GM20431 (cell line): ENCODE results near the gene MLLT10.

Experiments
- in situ Hi-C: fragments of 300-500 bp; cut with MseI, MboI; formaldehyde crosslinking; loops from one replicate; pipeline ENCODE4 v1.15.0; 2020; ENCODE audit warnings: low sequenced_read_pairs; ENCODE audit not compliant: unreplicated experiment

Gene MLLT10

DNA sequence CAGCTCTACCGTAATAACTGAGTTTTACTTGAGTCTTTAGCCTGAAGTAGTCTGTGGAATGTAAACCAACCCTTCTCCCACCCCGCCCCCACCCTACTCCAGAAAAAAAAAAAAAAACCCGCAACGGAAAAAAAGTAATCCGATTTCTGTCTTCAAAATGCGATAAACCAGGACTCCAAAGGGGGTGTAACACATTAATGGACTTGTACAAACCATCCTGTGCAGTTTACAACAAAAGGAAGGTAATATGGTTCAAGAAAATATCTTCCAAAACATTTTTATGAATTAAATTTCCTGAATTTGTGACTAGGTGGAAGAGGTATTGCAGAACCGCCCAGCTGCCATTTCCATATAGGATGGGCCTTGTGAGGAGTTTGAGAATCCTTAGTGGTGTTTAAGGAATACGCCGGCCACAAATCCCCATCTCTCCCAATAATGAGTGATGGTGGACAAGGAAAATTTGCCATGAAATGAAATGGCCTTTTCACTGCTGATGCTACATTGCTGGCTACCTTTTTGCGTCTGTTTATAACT lies 19.1 kb upstream of the MLLT10 start:
- in situ Hi-C loops = no loop called here

DNA sequence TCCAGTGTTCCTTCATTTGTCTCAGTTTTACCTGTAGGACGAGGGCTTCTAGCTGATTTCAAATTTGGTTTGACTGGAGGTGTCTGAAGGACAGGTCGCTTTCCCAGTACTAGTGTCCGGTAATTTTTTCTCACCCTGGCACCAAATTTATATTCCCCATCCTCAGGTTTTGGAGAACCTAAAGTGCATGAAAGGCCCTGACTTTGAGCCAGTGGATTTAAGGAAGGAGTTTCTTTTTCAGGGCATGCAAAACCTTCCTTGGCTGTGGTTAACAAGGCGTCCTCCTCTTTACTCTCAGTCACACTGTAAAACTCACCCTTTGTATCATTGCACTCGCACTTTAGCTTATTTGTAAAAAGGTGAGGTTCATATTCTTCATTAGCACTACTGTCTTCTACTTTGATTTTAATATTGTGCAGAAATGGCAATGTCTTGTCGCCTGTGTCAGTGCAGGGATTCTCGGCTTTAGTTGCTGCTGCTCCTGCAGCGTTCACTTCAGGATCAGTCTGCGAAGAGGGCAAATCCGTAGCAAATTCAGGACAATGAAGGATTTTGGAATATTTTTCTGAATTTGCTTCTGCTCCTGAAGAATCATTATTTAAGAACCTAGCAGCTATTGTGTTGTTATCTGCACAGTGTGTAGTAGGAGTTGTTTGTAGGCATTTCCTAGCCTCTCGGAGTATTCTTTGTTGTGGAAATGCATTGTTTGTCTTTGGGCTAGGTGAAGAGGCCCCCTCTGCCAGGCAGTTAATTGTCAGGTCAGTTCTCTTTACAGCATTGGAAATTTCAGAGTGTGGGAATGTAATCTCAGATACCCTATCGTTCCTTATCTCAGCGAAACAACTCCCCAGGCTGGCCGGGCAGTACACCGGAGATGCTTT lies 18.4 kb upstream of the MLLT10 start:
- in situ Hi-C loops = no loop called here

DNA sequence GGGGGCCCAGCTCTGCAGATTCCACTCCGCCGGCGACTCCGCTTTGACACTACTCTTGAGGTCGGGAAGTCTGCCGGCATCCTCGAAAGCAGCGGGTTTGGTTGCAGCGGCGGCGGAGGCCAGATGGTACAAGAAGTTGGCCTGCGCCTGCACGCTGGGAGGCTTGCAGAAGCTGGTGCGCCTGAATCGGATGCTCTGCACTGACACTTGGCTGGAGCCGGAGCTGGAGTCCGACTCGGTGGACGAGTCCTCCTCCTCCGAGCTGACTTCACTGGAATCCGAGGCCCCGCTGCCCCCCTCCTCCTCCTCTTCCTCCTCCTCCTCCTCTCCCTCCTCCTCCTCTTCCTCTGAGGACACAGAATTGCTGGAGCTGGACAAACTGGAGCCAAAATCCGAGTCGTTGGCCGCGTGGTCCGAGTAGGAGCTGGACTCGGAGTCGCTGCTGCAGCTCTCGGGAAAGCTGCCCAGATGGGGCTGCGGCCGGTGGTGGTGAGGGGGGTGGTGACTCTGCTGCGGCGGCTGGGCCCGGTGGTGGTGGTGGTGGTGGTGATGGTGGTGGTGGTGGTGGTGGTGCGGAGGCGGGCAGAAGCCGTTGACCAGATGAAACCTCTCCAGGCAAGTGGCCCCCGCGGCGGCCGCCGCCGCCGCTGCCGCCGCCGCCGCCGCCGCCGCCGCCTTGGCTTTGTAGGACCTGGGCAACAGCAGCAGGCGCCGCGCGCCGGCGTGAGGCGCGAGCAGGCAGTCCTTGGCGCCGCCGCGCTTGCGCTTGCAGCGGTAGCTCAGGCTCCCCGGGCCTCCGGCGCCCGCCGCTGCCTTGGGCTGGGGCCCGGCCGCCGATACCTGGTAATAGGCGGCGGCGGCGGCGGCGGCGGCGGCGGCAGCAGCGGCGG lies 17.5 kb upstream of the MLLT10 start:
- in situ Hi-C loops = no loop called here

DNA sequence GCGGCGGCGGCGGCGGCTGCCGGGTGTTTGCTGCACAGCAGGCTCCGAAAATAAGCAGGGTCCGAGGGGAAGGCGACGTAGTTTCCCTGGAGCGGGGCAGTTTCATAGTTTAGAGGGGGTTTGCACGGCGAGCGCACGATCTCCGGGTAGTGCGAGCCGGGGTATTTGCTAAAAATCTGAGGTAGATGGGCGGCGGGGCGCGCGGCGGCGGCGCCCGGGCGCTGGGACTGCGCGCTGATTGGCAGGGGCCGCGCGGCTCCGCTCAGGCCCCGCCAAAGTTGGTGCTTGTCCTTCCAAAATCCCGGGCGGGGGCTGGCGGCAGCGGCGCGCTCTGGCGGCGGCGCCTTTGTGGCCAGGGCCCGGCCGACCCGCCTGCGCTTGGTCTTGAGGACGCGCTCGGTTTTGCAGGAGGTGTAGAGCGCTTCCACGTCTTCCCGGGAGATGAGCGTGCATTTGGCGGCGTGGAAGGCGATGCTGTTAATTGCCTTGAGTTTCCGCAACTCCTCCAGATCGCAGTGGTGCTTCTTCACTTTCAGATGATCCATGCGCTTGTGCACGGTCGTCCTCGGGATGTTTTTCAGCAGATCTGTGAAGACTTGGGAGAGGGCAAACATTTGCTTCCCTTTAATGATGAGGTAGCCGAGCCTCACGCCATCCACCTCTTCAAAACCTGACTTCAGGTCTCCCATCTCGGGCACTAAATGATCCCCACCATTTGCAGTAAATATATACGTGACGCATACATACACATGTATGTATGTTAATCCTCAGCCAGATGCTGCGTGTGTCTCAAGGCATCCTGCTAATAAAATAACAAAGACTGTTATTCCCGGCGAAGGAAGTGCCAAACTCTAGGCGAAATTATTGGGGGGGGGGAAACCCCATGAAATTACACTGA lies 16.6 kb upstream of the MLLT10 start:
- in situ Hi-C loops = no loop called here

DNA sequence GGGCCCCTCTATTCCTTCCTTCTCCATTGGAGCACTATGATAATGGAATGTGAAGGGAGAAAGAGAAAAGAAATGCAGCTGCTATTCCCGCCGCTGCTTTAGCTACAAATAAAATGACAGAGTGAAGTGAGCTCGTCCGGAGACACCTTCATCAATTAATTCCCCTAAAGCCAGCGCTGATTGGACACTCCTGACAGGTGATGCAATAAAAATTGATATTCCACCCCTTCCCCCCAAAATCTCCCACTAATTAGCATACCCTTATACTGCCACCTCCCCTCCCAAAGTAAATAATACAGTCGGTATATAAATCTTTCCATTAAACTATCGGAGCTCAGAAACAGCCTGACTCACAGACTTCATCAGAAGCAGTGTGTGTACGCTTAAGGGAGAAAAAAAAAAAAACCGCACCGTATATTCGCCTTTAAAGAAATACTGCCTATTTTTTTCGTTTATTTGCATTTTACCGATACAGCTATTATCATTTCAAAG lies 15.8 kb upstream of the MLLT10 start:
- in situ Hi-C loops = no loop called here

DNA sequence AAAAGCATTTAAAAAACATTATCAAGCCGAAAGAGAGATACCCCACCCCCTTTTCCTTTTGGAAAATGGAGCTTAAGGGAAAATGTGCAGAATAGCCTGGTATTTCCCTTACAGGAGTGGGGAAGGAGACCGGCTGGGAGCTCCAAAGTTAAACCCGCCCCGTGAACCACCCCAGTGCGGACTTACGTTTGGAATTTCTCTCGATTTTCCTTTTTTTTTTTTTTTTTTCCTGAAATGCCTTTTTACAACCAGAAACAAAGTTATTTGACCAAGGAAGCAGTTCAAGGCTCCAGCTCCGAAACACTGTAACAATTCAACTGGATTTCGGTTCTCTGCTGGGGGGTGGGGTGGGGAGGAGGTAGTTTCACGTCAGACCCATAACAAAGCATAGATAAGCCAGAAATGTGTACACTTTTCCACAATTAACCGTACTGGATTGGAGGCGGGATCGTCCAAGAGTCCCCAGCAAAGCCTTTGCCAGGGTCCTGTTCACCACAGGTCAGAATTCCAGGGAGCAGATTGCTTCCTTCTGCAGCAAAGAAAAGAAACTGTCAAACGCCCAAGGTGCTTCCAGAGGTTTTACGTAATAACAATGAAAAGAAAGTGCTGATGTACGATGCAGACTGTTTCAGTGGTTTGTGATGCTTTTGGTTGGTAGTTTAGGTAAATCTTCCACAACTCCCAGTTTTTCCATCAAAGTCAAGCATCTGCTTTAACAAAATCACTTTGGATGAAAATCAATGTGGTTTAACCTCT lies 15.2 kb upstream of the MLLT10 start:
- in situ Hi-C loops = no loop called here

DNA sequence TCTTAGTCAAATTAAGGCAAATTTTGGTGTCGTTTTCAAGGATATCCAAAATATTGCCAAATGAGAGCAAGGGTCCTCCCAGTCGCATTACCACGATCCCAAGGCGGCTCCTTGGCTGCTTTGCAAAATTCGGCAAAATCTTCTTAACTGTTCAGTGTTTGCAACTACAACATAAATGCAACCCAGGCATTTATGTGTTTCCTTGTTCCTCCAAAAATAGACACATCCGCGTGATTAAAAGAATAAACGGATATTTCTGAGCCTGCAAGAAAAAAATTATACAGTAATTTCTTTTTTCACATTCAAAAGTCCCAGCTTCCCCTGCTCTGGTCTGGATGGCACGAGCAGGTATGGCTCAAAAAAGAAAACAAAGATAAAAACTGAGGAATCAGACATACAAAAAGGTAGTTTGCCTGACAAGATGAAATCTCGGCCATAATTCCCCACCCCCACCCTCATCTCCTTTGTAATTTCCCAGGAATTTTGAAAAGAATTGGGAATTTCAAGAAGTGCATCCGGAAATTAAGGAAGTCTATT lies 14.6 kb upstream of the MLLT10 start:
- in situ Hi-C loops = no loop called here

DNA sequence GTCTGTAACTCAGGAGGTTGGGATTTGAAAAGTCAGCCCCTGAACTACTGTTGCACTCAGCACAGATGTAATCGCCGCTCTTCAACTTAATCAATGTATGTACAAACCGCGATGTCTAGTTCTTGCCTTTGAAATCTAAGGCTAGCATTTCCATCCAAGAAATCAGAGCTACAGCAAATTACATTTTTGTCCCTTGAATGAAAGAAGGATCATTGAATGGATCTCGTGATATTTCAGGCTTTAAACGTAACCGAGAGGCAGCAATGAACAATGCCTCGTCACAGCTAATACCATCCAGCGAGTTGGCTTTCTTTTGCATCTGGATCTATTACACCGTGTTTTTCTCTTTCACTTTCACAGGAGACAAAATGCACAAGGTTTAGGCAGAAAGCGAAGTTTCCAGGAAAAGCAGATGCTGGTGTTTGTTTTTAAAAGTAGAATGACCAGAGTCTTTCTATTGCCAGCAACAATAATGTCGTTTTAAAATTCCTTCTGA lies 14.0 kb upstream of the MLLT10 start:
- in situ Hi-C loops = no loop called here

DNA sequence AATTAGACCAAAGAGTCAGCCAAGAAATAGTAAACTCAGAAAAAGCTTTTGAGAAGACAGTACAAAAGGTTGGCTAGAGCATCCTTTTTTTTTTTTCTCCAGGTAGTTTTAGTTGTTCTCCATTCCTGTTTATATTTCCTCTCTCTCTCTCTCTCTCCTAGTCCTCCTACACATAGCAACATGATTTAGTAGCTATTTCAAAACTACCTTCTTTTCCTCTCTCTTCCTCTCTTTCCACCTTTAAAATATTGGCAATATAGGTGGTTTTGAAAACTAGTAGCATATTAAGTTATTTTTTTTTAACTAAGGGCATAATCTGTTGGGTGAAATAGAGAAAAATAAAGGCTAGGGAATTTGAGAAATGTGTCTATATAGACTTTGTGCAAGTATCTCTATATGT lies 13.5 kb upstream of the MLLT10 start:
- in situ Hi-C loops = no loop called here

DNA sequence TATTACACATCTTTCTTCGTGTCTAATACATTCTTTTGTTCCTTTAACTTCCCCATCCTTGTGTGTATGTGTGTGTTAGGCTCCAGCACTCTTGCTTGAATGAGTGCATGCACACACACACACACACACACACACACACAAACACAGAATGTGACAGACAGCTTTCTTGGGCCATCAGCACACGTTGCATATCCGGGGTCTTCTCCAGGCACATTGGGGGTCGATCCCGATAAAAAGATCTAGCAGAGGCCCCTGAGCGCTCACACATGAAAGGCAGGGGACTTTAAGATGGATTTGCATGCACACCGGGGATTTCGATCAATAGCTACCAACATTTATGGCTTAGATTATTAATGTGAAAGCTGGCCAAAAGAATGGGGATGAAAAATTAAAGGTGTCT lies 13.1 kb upstream of the MLLT10 start:
- in situ Hi-C loops = no loop called here

DNA sequence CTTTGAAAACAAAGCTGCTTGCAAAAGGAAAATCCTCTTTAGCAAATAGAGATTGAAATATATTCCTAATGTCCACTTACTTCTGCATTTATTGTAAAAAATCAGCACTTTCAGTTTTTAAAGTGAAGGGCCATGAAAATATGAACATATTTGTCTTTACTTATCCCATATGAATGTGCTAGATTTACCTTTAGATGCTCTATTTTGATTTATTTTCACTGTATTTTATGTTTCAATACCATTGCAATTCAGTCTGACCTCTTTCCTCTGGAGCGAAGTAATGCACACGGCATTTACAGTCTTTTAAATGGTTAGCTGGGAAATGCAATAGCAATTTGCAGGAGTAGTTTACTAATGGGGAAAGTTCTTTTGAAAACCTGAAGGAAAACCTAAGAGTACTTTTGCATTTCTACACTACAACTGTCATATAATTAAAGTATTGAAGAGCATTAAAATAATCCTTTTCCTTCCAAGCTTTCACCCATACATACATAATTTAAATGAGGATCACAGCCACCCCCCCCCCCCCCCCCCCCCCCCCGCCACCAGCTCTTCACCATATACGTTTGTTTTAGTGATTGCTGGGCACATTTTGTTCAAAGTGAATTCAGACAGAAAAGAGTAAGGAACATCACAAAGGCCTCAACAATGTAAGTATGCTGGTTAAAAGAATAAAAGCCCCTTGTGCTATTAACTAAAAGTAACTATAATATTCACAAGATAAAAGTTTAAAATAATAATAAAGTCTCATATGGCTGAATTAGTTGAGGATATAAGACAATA lies 12.1 kb upstream of the MLLT10 start:
- in situ Hi-C loops = no loop called here

DNA sequence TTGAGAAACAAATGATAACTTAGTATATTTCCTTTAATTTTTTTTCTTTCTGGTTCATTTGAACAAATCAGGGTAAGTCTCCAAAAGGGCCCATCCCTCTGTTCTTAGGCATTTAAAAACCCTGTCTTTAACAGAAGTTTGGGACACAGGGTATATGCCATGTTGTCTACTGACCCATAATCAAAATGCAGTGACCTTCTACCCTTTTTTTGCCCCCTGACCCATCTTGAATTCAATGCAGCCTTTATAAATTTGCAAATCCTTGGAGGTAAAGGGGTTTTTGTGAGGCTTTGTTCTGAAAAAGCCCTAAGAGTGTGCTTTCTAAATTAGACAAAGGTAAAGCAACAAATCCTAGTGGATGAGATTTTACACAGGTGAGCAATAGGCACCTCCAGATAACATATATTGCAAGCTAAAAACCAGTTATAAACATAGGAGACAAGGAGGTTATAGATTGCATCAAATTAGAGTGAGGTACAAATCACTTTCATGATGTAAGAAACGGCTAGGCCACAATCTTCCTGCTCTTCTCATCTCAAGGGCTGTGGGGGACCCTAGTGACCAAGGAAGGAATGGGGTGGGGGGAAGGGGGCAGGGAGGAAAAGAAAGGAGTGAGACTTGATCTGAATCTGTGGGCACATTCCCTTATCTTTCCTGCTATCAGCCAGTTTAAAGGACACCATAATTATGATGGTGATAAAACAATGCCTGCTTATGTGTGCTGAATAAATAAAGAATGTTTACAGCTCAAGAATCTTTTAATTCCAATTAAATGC lies 11.2 kb upstream of the MLLT10 start:
- in situ Hi-C loops = no loop called here

DNA sequence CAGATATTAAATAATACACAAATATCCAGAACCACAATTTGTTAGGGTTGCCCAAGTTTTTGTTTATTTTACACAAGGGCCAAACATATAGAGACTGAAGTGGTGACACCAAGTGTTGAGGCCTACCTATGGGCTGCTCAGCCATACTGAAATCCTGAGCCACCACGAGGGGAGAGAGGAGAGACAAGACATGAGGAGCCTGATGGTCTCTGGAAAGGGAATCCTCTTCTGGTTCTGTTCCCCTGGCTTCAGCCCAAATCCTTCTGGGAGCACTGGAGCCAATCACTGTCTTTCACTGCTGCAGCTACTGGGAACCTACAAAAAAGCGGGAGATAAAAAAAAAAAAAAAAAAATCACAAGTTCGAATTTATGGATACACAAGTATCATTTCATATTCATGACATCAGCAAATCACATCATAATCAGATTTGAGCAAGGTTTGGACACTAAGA lies 10.4 kb upstream of the MLLT10 start:
- in situ Hi-C loops = no loop called here

DNA sequence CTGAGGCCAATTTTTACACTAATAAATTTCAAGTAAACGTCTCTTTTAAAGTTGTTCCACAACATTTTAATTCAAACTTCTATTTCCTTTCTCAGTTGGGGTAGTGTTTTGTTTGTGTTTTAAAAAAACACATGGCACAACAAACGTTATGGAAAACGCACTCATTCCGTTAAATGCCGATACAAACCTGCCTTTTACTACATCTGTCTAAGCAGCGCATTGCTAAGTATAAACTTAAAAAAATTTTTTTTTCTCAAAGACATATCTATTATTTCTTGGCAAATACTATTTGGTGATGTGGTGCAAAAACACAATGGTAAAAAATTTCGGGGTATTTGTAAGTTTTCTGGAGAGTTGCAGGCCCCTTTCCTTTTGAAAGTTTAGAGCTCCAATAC lies 9.9 kb upstream of the MLLT10 start:
- in situ Hi-C loops = no loop called here

DNA sequence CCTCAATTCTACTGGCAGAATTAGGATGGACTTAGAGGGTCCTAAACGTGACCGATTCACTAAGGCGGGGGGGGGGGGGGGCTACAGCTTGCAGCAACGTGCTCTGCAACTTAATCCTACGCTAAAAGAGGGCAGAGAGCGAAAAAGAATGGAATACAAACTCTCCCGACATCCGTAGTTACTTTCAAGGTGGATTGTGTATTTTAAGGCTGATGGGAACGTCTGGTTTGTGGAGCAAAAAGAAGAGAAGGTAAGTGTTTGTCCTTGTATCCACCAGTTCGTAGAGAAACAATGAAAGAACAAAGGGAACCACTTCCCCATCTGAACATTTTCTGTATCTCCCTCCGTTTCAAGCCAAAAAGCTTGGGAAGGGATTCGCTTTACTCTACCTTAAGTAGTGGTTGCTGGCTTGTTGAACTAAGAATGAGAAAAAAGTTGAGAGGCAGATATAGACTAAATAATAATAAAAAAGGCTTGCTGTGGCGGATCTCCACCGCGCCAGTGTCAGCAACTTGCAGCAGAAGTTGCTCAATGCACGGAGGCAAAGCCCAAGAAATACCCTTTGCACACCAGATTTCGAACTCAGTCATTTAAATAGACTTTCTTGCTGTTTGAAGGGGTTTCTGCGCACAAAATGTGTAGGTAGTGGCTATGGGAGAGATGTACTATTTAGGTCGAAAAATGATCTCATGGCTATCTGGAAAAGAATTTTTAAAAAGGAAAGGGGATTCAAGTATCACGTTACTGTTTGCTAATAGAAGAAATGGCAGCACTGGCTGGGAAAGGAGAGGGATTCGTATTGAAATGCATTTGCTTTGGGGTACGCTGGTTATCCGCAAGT lies 9.3 kb upstream of the MLLT10 start:
- in situ Hi-C loops = no loop called here
